ENCODE results near the gene RERE. TPM values are rescaled to one million over a fixed set of nuclear protein-coding genes. Genes with fewer than 3 reads are reported as not detected.
"Not testable (repeated sequence)": the region's sequence is repeated elsewhere in the genome, so short reads cannot be mapped to it uniquely, and the experiment has no call there.

The RERE gene
- total and polyA plus RNA-seq, 2 experiments from 2014 or later, result 39.8 to 62.8 TPM

DNA sequence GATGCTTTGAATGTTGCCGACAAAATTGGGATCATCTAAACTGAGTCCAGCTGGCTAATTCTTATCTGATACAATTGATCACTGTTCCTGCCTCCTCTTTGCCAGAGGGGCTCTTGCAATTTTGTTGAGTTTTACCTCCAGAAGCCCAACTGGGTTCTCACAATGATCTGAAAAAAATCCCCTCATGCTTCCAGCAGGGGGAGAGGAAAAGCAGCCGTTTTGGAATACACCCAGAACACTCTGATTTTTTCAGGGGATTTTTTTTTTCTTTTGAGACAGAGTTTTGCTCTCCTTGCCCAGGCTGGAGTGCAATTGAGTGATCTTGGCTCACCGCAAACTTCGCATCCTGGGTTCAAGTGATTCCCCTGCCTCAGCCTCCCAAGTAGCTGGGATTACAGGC is 13.9 kb upstream of the RERE start:
- Histone ChIP-seq H3K27me3 (no peaks in the 10 kb centered on the region), H3K79me2 (no peaks in the 10 kb centered on the region), H4K20me1 (ENCODE audit: insufficient read depth, poor library complexity, severe bottlenecking) (no peaks in the 10 kb centered on the region), H3K9me3 (ENCODE audit: low read depth) (no peaks in the 10 kb centered on the region), H3K27ac (no peak overlapping the region), H3K4me1 (ENCODE audit: insufficient read depth) (no peaks in the 10 kb centered on the region), H3K36me3 (replicated peaks; ENCODE audit: insufficient read depth, low read depth) (no peaks in the 10 kb centered on the region), H3K4me2 (no peak overlapping the region), H3K9me2 (replicated peaks; ENCODE audit: insufficient read depth) (no peaks in the 10 kb centered on the region), H2AFZ (no peak overlapping the region), H3K4me3 (no peak overlapping the region)
- 70% methylated on average over 4 of the region's 4 CpGs for WGBS (ENCODE audit: low lambda C conversion rate, missing lambda C conversion rate)
- no peak for DNase-seq (ENCODE audit: low spot score)
- TF ChIP-seq EZH2 (IDR thresholded peaks at IDR 0.05; ENCODE audit: borderline replicate concordance) (no peak), EZH2phosphoT487 (IDR thresholded peaks at IDR 0.05; ENCODE audit: low read depth, severe bottlenecking, unreplicated experiment) (no peak)
- TF ChIP-seq, protein P1, sequence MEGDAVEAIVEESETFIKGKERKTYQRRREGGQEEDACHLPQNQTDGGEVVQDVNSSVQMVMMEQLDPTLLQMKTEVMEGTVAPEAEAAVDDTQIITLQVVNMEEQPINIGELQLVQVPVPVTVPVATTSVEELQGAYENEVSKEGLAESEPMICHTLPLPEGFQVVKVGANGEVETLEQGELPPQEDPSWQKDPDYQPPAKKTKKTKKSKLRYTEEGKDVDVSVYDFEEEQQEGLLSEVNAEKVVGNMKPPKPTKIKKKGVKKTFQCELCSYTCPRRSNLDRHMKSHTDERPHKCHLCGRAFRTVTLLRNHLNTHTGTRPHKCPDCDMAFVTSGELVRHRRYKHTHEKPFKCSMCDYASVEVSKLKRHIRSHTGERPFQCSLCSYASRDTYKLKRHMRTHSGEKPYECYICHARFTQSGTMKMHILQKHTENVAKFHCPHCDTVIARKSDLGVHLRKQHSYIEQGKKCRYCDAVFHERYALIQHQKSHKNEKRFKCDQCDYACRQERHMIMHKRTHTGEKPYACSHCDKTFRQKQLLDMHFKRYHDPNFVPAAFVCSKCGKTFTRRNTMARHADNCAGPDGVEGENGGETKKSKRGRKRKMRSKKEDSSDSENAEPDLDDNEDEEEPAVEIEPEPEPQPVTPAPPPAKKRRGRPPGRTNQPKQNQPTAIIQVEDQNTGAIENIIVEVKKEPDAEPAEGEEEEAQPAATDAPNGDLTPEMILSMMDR (IDR thresholded peaks at IDR 0.05; ENCODE audit: poor library complexity), result peak; percentile 22

- H3K9me3 ChIP-seq (ENCODE audit: low read depth); H4K20me1 ChIP-seq (ENCODE audit: insufficient read depth, poor library complexity, severe bottlenecking); H3K27me3 ChIP-seq; H3K4me1 ChIP-seq (ENCODE audit: insufficient read depth); H3K79me2 ChIP-seq; H3K36me3 ChIP-seq (replicated peaks; ENCODE audit: insufficient read depth, low read depth); H3K4me2 ChIP-seq; H3K27ac ChIP-seq; H2AFZ ChIP-seq; DNase-seq (ENCODE audit: low spot score); H3K9me2 ChIP-seq (replicated peaks; ENCODE audit: insufficient read depth); H3K4me3 ChIP-seq: not testable (repeated sequence)
- WGBS (ENCODE audit: low lambda C conversion rate, missing lambda C conversion rate), result 96% methylated on average over 9 of the region's 10 CpGs
These were observed 13.3 kb upstream of the RERE start for GRCh38 chr1:8830732-8831131.

- H4K20me1 ChIP-seq (ENCODE audit: insufficient read depth, poor library complexity, severe bottlenecking), result no peaks in the 10 kb centered on the region
- WGBS (ENCODE audit: low lambda C conversion rate, missing lambda C conversion rate), result 82% methylated on average over 10 of the region's 10 CpGs
- no peaks in the 10 kb centered on the region for H3K36me3 ChIP-seq (replicated peaks; ENCODE audit: insufficient read depth, low read depth)
- H3K79me2 ChIP-seq, result no peaks in the 10 kb centered on the region
- H2AFZ ChIP-seq, result no peak overlapping the region
- H3K9me2 ChIP-seq (replicated peaks; ENCODE audit: insufficient read depth), result no peaks in the 10 kb centered on the region
- peaks cover 11% of the 10 kb centered on the region for H3K4me1 ChIP-seq (ENCODE audit: insufficient read depth)
- H3K4me3 ChIP-seq, result no peak overlapping the region
- TF ChIP-seq EZH2phosphoT487 (IDR thresholded peaks at IDR 0.05; ENCODE audit: low read depth, severe bottlenecking, unreplicated experiment) (no peak), EZH2 (IDR thresholded peaks at IDR 0.05; ENCODE audit: borderline replicate concordance) (no peak)
- TF ChIP-seq, protein P1 (IDR thresholded peaks at IDR 0.05; ENCODE audit: poor library complexity), result no peak
- H3K4me2 ChIP-seq, result no peak overlapping the region
- no peaks in the 10 kb centered on the region for H3K9me3 ChIP-seq (ENCODE audit: low read depth)
- H3K27ac ChIP-seq, result no peak overlapping the region
- no peak for DNase-seq (ENCODE audit: low spot score)
- no peaks in the 10 kb centered on the region for H3K27me3 ChIP-seq
These were observed 8.6 kb upstream of the RERE start for GRCh38 chr1:8825985-8826481.

DNA sequence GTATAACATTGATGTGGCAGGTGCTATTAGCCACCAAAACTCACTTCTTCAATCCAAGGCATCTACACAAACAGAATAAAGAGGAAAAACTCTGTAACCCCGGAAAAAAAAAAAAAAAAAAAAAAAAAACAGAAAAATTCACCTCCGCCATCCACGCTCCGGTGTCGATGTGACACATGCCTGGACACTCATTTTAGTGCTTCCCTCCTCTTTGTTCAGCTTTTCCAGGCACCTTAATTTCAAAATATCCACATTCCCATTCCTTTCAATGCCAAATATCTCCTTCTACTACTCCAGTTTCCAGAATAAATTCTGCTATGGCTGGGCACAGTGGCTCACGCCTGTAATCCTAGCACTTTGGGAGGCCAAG is 5.8 kb upstream of the RERE start:
- Histone ChIP-seq H3K79me2 (no peaks in the 10 kb centered on the region), H2AFZ (peak overlapping the region; percentile 6), H3K9me3 (ENCODE audit: low read depth) (no peaks in the 10 kb centered on the region), H4K20me1 (ENCODE audit: insufficient read depth, poor library complexity, severe bottlenecking) (no peaks in the 10 kb centered on the region), H3K9me2 (replicated peaks; ENCODE audit: insufficient read depth) (no peaks in the 10 kb centered on the region), H3K36me3 (replicated peaks; ENCODE audit: insufficient read depth, low read depth) (no peaks in the 10 kb centered on the region), H3K27me3 (no peaks in the 10 kb centered on the region), H3K4me1 (ENCODE audit: insufficient read depth) (peaks cover 11% of the 10 kb centered on the region), H3K4me3 (no peak overlapping the region), H3K4me2 (no peak overlapping the region), H3K27ac (peak overlapping the region; percentile 57)
- no peak for DNase-seq (ENCODE audit: low spot score)
- WGBS (ENCODE audit: low lambda C conversion rate, missing lambda C conversion rate), result 66% methylated on average over 6 of the region's 6 CpGs
- no peak for TF ChIP-seq EZH2phosphoT487 (IDR thresholded peaks at IDR 0.05; ENCODE audit: low read depth, severe bottlenecking, unreplicated experiment)
- TF ChIP-seq EZH2 (IDR thresholded peaks at IDR 0.05; ENCODE audit: borderline replicate concordance), result no peak

All from hepatocyte (in vitro differentiated cells).